Ishikawa (cell line): ENCODE measurements around the gene INPP5F.

Experiments
- CREB1 ChIP-seq: IDR thresholded peaks from 2 replicates; pipeline ENCODE4 v1.6.1; 2012; ENCODE audit warnings: low read depth
- EP300 ChIP-seq: IDR thresholded peaks from 2 replicates; pipeline ENCODE4 v1.6.1; 2012; ENCODE audit warnings: borderline replicate concordance
- NFIC ChIP-seq: IDR thresholded peaks from 2 replicates; pipeline ENCODE4 v1.6.1; 2012
- RAD21 ChIP-seq: IDR thresholded peaks from 2 replicates; pipeline ENCODE4 v1.6.1; 2012; ENCODE audit warnings: low read depth
- REST ChIP-seq: IDR thresholded peaks from 2 replicates; pipeline ENCODE4 v1.6.1; 2012; ENCODE audit warnings: low read depth, mild to moderate bottlenecking
- TAF1 ChIP-seq: IDR thresholded peaks from 2 replicates; pipeline ENCODE4 v1.6.1; 2012; ENCODE audit warnings: low read depth, mild to moderate bottlenecking

DNA sequence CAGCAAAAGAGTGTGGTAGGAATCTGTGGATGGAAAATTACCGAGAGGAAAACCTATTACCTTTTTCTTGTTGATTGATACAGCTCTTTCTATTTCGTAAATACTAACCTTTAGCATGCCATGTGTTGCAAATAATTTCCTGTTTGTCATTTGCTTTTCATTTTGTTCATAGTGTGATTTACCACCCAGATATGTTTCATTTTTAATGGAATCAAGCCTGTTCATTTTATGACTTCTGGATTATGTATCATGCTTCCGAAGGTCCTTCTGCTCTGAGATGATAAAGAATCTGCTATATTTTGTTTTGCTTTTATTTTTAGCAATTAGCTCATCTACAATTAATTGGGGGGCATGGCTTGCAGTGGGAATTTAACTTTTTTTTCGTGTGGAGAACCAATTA, 46.5 kb downstream of the INPP5F start:
- TF ChIP-seq EP300 (no peak), NFIC (no peak), CREB1 (no peak), TAF1 (no peak), REST (no peak), RAD21 (no peak)
